RPMI8226 (cell line): ENCODE results near the gene QKI.

ENCODE experiments used
- DNase-seq: peaks from one replicate; pipeline ENCODE4 v3.0.0-alpha.2; 2015

Gene QKI

GRCh38 chr6:163490826-163491577 lies 76.5 kb downstream of the QKI start:
- DNase-seq: no peak

GRCh38 chr6:163491737-163492300 lies 77.3 kb downstream of the QKI start:
- no peak for DNase-seq

GRCh38 chr6:163494279-163494727 lies 79.8 kb downstream of the QKI start:
- no peak for DNase-seq

GRCh38 chr6:163496205-163496604 lies 81.7 kb downstream of the QKI start:
- no peak for DNase-seq

- DNase-seq: no peak
Observed at GRCh38 chr6:163500105-163500504, 85.6 kb downstream of the QKI start.

- DNase-seq: no peak
Observed at GRCh38 chr6:163501026-163501425, 86.5 kb downstream of the QKI start.

- DNase-seq: no peak
Observed at GRCh38 chr6:163501439-163501838, 86.9 kb downstream of the QKI start.

GRCh38 chr6:163504984-163505640 lies 90.6 kb downstream of the QKI start:
- DNase-seq: no peak

- DNase-seq: no peak
Observed at GRCh38 chr6:163507965-163508364, 93.4 kb downstream of the QKI start.

GRCh38 chr6:163513003-163513402 lies 98.5 kb downstream of the QKI start:
- no peak for DNase-seq

- no peak for DNase-seq
Observed at GRCh38 chr6:163513570-163514166, 99.2 kb downstream of the QKI start.

GRCh38 chr6:163516908-163517307 lies 102.4 kb downstream of the QKI start:
- no peak for DNase-seq

GRCh38 chr6:163520956-163521355 lies 106.4 kb downstream of the QKI start:
- DNase-seq: no peak

GRCh38 chr6:163522033-163522432 lies 107.5 kb downstream of the QKI start:
- no peak for DNase-seq

- DNase-seq: no peak
Observed at GRCh38 chr6:163525926-163526325, 111.4 kb downstream of the QKI start.

GRCh38 chr6:163526346-163526745 lies 111.8 kb downstream of the QKI start:
- DNase-seq: no peak

GRCh38 chr6:163527291-163527690 lies 112.8 kb downstream of the QKI start:
- no peak for DNase-seq

GRCh38 chr6:163529605-163530004 lies 115.1 kb downstream of the QKI start:
- DNase-seq: no peak

- no peak for DNase-seq
Observed at GRCh38 chr6:163530406-163530805, 115.9 kb downstream of the QKI start.

- DNase-seq: no peak
Observed at GRCh38 chr6:163531122-163531521, 116.6 kb downstream of the QKI start.

GRCh38 chr6:163532526-163533078 lies 118.1 kb downstream of the QKI start:
- DNase-seq: no peak

GRCh38 chr6:163533443-163533842 lies 118.9 kb downstream of the QKI start:
- no peak for DNase-seq

- no peak for DNase-seq
Observed at GRCh38 chr6:163536770-163537169, 122.3 kb downstream of the QKI start.

GRCh38 chr6:163538331-163538730 lies 123.8 kb downstream of the QKI start:
- no peak for DNase-seq
